C4-2B (cell line): Measurements from ENCODE around the gene PALM2AKAP2.

Experiments used
- H3K27ac ChIP-seq: fragments of 450-650 bp; 2 replicates; pipeline ENCODE4 v1.5.1; 2017
- ZFX ChIP-seq: fragments of 450-650 bp; IDR thresholded peaks from 2 replicates; pipeline ENCODE4 v1.6.1; 2017
- TF ChIP-seq, protein P1 (sequence below): fragments of 450-650 bp; conservative IDR thresholded peaks from 2 replicates; pipeline ENCODE4 v1.5.1; 2017; ENCODE audit warnings: mild to moderate bottlenecking

PALM2AKAP2 gene

DNA sequence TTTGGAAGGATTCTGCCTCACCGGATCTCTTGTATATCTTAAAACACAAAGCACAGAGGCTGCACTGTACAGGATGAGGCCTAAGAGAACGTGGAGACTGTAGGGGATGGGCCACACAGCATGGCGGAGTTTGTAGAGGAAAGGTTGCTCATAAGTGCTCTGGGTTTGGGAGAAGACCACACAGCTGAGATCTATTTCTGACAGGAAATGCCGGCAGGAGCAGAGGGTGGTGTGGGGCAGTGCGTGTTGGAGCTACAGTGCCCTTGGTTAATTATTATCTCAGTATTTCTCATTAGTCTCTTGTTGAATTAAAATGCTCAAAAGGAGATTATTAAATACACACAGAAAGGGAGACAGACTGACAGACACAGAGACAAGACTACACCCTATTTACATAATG is 9.6 kb downstream of the PALM2AKAP2 start:
- TF ChIP-seq, protein P1, sequence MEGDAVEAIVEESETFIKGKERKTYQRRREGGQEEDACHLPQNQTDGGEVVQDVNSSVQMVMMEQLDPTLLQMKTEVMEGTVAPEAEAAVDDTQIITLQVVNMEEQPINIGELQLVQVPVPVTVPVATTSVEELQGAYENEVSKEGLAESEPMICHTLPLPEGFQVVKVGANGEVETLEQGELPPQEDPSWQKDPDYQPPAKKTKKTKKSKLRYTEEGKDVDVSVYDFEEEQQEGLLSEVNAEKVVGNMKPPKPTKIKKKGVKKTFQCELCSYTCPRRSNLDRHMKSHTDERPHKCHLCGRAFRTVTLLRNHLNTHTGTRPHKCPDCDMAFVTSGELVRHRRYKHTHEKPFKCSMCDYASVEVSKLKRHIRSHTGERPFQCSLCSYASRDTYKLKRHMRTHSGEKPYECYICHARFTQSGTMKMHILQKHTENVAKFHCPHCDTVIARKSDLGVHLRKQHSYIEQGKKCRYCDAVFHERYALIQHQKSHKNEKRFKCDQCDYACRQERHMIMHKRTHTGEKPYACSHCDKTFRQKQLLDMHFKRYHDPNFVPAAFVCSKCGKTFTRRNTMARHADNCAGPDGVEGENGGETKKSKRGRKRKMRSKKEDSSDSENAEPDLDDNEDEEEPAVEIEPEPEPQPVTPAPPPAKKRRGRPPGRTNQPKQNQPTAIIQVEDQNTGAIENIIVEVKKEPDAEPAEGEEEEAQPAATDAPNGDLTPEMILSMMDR = no peak
- no peak for TF ChIP-seq ZFX
- no peak overlapping the region for H3K27ac ChIP-seq

DNA sequence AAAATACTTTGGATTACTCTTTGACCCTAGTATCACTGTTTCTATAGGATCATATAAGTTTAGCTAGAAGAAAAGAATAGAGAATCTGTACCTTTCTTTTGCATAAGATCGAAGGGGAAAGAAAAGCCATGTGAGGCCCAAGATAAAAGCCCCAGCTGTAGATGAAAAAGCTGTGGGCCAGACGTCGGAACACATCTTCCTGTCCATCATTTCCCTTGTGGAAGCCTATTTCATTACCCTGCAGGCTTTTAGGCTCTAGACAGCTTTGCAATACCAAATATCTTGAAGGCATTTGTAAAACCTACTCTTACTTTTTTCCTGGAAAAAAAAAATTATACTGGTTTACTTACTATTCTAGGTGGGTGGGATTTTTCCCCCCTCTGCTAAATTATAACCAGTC is 10.0 kb downstream of the PALM2AKAP2 start:
- H3K27ac ChIP-seq = no peak overlapping the region
- no peak for TF ChIP-seq ZFX
- TF ChIP-seq, protein P1 = no peak

DNA sequence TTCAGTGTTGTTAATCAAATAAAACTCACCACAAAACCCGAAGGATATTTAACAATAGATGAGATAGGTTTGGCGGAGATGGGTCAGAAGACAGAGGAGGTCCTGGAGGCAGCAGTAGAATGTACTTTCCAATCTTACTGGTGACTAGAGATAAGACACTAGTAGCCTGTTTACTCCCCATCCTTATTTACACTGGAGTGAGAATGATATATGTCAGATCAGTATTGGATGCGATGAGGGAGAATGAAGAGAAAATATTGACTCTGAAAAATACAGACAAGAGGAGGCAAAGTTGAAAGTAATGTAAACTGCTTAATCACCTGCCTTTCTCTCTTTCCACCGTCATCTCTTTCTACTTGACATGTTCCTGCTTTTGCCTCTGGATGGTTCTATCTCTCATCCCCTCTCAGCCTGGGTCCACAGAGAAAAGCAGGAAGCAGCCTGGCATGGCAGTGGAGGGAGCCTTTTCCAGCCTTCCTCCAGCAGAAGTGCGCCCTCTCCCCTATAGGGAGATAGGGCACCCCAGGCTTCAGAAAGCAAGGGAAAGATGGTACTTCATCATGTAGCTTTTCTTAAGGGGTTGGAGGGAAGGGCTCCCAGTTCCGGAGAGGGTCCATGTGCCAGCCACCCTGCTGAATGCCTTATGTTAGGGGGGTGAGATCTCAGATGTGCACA is 11.1 kb downstream of the PALM2AKAP2 start:
- TF ChIP-seq ZFX = no peak
- TF ChIP-seq, protein P1 = no peak
- no peak overlapping the region for H3K27ac ChIP-seq

DNA sequence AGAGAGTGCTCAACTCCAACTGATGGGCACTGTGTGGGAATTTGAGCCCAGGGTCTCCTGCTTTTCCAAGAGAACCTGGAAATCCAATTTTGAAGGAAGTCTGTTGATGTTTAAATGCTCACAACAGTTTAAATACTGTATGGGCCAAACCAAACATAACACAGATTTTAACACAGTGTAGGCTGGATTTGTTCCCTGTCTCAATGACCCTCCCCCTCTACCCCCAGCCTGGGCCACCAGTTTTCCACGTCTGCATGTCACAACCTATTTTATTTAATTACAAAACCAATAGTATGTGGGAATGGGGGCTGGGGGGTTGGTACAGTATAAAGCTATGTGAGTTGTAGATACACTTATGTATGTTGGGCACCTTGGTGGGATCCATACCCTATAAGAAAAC is 11.7 kb downstream of the PALM2AKAP2 start:
- no peak overlapping the region for H3K27ac ChIP-seq
- TF ChIP-seq, protein P1 = no peak
- TF ChIP-seq ZFX = no peak

DNA sequence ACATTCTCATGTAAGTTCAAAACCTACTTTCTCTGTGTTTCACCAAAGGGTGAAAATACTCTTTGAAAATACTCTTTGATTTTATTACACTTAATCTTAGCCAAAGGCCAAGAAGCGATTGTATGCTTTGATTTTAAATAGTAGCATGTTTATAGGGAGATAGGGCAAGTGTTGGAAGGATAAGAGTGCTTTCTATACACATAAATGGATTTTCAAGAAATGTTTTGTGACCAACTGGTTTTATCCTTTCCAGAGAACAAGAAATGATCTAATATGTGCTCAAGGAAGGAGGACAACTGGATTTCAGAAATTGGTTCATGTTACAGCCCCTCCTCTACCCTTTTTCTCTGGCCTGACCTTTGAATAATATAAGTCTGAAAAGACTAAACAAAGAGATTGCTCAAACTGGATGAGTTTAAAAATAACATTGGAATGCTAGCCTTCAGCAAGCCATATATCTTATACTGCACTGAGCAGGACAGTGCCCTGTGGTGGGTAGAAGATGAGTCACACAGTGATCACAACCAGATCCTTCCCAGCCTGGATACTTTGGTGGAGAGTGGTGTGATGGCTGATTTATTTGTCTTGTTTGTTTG is 13.1 kb downstream of the PALM2AKAP2 start:
- TF ChIP-seq, protein P1 = no peak
- TF ChIP-seq ZFX = no peak
- H3K27ac ChIP-seq = no peak overlapping the region

DNA sequence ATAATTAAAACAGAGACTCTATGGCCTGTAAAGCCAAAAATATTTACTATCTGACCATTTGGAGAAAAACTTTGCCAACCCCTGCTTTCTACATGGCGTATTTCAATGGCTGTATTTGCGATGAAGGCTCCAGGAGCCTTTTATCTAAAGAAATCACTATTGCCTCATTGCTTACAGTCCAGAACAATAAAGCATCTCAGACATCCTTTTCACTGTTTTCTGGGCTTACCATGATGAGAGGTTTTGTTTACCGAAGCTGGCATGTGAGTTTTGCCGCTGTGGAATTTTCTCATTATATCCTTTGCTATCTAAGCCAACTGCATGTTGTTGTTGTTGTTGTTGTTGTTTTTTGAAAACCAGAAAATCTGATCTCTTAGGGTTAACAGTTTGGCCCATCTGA is 13.9 kb downstream of the PALM2AKAP2 start:
- no peak for TF ChIP-seq ZFX
- TF ChIP-seq, protein P1 = no peak
- no peak overlapping the region for H3K27ac ChIP-seq

DNA sequence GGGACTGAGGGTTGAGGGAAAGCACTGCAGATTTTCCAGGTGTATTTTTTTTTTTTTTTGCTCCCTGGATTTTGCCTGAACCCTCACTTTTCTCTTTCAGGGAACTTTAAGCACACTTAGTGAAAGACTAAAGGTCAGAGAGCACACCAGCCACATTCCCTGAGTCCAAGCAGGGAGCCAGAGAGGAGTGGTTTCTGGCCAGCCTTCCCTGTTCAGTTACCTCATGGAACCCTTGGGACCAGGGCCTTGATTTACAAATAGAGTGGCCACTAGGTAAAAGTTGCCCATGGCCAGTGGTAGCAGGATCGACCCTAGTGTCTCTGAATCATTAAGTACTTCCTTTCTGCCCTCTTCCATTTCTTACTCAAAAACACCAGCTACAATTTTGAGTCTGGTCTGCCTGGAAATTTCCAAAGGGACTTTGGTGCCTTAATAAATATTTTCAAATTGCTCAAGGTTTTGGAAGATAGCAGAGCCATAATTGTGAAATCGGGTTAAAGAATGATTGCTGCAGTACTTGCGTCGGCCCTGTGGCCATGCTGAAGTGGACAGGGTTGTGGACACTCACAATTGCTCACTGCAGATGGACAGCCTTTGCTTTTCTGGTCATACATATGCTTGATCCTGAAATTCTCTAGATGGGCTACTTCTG is 14.5 kb downstream of the PALM2AKAP2 start:
- no peak for TF ChIP-seq ZFX
- TF ChIP-seq, protein P1 = no peak
- H3K27ac ChIP-seq = no peak overlapping the region
